Peyer's patch (tissue), 4 donors: ENCODE results near the gene RABGGTA.

Experiments used
- CTCF ChIP-seq, 6 experiments: fragments of 450-650 bp in 4 of 6; fragments of 200-600 bp in 2 of 6; sonication (generic) in 1 of 6; IDR thresholded peaks; one replicate each; pipeline ENCODE4 v1.5.1; 2017 to 2019; ENCODE audit warnings: antibody characterized with exemption in 6 of 6, mild to moderate bottlenecking in 3 of 6, moderate library complexity in 1 of 6
- POLR2A ChIP-seq, 2 donors: fragments of 450-650 bp; IDR thresholded peaks; one replicate each; pipeline ENCODE4 v1.5.1; 2017; ENCODE audit warnings: antibody characterized with exemption in 2 of 2, mild to moderate bottlenecking in 2 of 2, moderate library complexity in 2 of 2

- no peak for TF ChIP-seq POLR2A (IDR thresholded peaks at IDR 0.05)
- no peak for TF ChIP-seq CTCF (IDR thresholded peaks at IDR 0.05)
Observed at GRCh38 chr14:24277071-24277470, 5.7 kb upstream of the RABGGTA start.
